HUES64 (cell line): ENCODE results near the gene NOXO1.
A peak's percentile ranks its signal among the peaks of the same experiment; 100 is the strongest.
"Not testable (repeated sequence)": the region's sequence is repeated elsewhere in the genome, so short reads cannot be mapped to it uniquely, and the experiment has no call there.

Experiments
- H3K27ac ChIP-seq: 2 replicates; pipeline ENCODE4 v1.7.0; 2013; ENCODE audit warnings: low read depth, low read length, inconsistent platforms
- H3K27me3 ChIP-seq: 2 replicates; pipeline ENCODE4 v1.6.1; 2013; ENCODE audit warnings: mild to moderate bottlenecking, low read length; ENCODE audit not compliant: insufficient read depth
- H3K36me3 ChIP-seq: 2 replicates; pipeline ENCODE4 v1.6.1; 2013; ENCODE audit warnings: mild to moderate bottlenecking, low read length; ENCODE audit not compliant: insufficient read depth
- H3K4me1 ChIP-seq: 2 replicates; pipeline ENCODE4 v1.6.1; 2013; ENCODE audit warnings: mild to moderate bottlenecking, low read length, moderate library complexity; ENCODE audit not compliant: insufficient read depth
- H3K4me3 ChIP-seq: 2 replicates; pipeline ENCODE4 v1.5.1; 2013; ENCODE audit warnings: mild to moderate bottlenecking, low read length, moderate library complexity
- H3K9ac ChIP-seq: 2 replicates; pipeline ENCODE4 v1.6.1; 2013; ENCODE audit warnings: mild to moderate bottlenecking, low read depth, low read length
- H3K9me3 ChIP-seq: 2 replicates; pipeline ENCODE4 v1.6.1; 2013; ENCODE audit warnings: low read depth, low read length; ENCODE audit not compliant: insufficient read depth
- WGBS: fragments of 150-250, 120-280 bp; methylation state at CpG from one replicate; pipeline ENCODE4 v1.1.7; 2013; ENCODE audit warnings: missing lambda C conversion rate; 5-methylcytosine and 5-hydroxymethylcytosine counted together

Gene NOXO1

DNA sequence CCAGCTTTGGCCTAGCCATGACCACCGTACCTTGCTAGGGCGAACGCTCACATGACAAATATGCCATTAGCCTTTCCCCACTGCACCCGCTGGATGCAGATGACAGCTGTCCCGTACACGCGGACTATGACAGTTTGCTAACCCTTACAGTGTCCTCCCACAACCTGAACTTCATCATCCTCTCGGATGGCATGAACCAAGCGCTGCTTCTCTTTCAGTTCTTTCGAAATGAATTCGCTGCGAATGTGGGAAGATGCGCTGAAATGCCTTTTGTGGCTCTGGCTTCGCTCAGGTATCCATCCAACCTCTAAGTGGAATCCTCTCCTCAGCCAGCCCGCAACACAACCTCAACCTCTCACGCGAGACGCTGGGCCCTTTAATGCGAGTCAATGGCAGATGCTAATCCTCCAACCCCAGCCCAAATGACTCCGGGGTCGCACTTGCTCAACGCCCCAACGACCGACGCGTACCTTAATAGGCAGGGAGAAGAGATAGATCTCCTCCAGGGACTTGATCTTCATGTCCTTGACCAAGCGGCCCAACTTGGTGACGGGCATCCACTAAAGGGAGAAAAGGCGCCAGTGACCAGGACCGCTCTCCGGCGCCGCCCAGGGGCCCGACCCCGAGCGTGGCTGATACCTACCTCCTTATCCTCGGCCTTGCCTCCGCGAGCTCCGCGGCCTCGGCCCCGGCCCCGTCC lies 17.3 kb downstream of the NOXO1 start:
- under 1% methylated on average over 44 of the region's 44 CpGs for WGBS
- peak overlapping the region; percentile 98 for H3K9ac ChIP-seq
- peak overlapping the region; percentile 92 for H3K27ac ChIP-seq
- no peaks in the 10 kb centered on the region for H3K27me3 ChIP-seq
- H3K4me1 ChIP-seq = peaks cover 4% of the 10 kb centered on the region; the same call in 1 of the 2 replicates
- H3K4me3 ChIP-seq = peak overlapping the region; percentile 90
- peaks cover 33% of the 10 kb centered on the region for H3K36me3 ChIP-seq
- H3K9me3 ChIP-seq = no peaks in the 10 kb centered on the region

DNA sequence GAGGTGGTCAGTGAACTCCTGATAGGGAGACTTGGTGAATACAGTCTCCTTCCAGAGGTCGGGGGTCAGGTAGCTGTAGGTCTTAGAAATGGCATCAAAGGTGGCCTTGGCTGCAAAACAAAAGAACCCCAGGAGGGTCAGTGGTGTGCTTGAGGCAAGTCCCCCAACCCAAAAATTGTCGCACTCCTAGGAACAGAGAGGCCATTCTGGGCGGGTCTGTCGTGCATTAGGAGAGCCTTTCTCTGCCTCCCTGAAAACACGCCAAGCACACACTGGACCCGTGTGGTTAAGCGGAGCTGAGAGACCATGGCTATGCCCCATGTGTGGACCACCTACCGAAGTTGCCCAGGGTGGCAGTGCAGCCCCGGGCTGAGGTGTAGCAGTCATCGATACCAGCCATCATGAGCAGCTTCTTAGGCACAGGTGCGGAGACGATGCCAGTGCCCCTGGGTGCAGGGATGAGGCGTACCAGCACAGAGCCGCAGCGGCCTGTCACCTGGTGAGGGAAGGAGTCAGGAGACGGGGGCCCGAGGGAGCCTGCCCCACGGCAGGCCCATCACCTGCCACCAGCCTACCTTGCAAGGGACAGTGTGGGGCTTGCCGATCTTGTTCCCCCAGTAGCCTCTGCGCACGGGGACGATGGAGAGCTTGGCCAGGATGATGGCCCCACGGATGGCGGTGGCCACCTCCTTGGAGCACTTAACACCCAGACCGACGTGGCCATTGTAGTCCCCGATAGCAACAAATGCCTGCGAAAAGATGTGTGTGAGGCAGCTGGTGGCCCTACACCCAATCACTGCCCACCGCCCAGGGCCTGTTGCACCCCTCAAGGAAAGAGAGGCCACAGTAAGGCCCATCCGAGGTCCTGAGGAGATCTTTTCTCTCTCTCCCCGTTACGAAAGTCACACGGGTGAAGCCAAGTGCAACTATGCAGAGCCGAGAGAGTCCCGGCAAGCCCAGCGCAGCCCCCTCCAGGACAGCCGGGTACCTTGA lies 18.8 kb downstream of the NOXO1 start:
- H3K9ac ChIP-seq = peak overlapping the region; percentile 98
- 87% methylated on average over 33 of the region's 37 CpGs for WGBS
- not testable (repeated sequence) for H3K9me3 ChIP-seq, H3K4me1 ChIP-seq, H3K27me3 ChIP-seq
- H3K36me3 ChIP-seq = peaks cover 33% of the 10 kb centered on the region
- H3K4me3 ChIP-seq = peak overlapping the region; percentile 90
- H3K27ac ChIP-seq = peak overlapping the region; percentile 92

DNA sequence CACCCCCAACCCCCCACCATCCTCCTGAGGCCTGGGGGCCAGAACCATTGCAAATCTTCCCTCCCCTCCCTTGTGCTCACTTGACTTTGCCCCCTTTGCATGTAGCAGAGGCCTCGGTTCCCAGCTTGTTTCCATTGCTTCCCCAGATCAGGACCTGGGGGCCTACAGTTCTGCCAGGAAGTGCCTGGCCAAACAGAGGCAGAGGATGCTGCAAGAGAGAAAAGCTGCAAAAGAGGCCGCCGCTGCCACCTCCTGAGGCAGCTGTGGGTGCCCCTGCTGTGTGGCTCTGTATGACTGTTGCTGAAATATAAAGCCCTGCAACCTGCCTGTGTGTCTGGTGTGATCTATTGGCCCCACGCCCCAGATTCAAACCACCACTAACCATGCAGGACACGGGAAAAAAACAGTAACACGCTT lies 19.6 kb downstream of the NOXO1 start:
- Histone ChIP-seq H3K9ac (peak overlapping the region; percentile 10; the same call in 1 of the 2 replicates), H3K27me3 (no peaks in the 10 kb centered on the region), H3K9me3 (no peaks in the 10 kb centered on the region), H3K4me1 (peaks cover 4% of the 10 kb centered on the region), H3K4me3 (0 out of 2 replicates have a peak overlapping the region, but pooled peaks have one; percentile 90), H3K27ac (peak overlapping the region; percentile 92; the same call in 1 of the 2 replicates), H3K36me3 (peaks cover 33% of the 10 kb centered on the region)
- 61% methylated on average over 6 of the region's 6 CpGs for WGBS

DNA sequence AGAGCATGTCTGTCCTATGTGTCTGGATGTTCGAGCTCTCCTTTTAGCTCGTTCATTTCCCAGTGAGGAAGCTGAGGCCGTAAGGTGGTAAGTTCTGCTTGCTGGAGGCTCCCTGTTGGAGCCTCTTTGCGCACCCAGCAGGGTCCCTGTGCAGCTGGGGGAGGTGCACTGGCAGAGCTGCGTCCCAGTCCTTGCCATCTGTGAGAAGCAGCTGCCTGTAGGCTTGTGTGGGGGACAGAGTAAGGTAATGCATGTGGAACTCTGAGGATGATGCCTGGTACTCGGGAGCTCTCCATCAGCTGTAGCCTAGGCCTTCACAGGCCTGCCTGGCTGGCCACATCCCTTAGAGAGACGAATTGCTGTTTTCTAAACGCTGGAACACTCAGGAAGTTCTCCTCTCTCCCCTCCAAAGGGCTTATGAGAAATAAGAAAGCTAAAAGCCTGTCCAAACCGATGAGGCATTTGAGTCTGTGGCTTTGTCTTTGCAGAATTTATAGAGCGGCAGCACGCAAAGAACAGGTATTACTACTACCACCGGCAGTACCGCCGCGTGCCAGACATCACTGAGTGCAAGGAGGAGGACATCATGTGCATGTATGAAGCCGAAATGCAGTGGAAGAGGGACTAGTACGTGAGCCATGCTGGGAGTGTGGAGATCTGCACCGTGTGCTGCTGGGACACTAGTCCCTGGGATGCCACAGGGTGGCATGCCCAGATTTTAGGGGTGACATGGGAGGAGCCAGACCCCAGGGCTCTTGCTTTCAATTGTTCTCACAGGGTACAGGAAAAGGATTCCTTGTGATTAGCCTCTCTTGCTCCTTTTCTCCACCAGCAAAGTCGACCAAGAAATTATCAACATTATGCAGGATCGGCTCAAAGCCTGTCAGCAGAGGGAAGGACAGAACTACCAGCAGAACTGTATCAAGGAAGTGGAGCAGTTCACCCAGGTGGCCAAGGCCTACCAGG lies 20.3 kb downstream of the NOXO1 start:
- WGBS = 51% methylated on average over 20 of the region's 20 CpGs

DNA sequence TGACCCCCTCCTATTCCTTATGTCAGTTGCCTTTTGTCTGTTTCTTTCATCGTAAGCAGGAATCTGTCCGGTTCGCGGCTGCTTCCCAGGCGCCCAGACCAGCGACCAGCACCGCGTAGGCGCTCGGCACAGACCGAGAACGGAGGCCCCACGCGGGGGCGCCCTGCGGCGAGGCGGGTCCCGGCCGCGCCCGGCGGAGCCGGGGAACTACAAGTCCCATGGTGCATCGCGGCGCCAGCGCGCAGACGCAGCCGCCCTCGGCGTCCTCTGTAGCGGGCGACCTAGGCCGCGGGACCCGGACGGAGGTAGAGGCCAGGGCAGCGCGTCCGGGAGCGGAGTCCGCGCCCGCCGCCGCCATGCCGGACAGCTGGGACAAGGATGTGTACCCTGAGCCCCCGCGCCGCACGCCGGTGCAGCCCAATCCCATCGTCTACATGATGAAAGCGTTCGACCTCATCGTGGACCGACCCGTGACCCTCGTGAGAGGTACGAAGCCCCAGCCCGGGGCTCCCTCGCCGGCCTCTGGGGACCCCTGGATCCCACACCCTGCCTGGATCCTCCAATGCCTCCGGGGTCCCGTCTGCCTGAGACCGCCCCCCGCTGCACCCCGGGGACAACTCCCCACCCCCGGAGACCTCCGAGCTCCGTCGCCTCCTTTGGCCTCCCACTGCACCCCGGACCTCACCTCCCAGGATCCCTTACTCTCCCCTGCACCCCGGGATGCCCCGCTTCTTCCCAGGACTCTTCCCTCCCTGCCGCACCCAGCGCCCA lies 21.8 kb downstream of the NOXO1 start, which contains the start of gene NDUFB10:
NDUFB10 (plus strand) TSS at position 270 of the 771 bp plus-strand sequence; CDS start at position 357, 87 bp downstream.
- Histone ChIP-seq H3K9ac (peak within 1 kb of the TSS; percentile 96), H3K27ac (peak within 1 kb of the TSS; percentile 75), H3K27me3 (no peaks in the 10 kb centered on the region), H3K4me3 (peak within 1 kb of the TSS; percentile 96), H3K4me1 (peaks cover 4% of the 10 kb centered on the region), H3K9me3 (no peaks in the 10 kb centered on the region), H3K36me3 (peaks cover 33% of the 10 kb centered on the region)
- WGBS = under 1% methylated on average over 79 of the region's 79 CpGs

More for the DNA sequence above, 20.3 kb downstream of the NOXO1 start:
- no peaks in the 10 kb centered on the region for H3K9me3 ChIP-seq
- H3K27me3 ChIP-seq = no peaks in the 10 kb centered on the region
- peak overlapping the region; percentile 96 for H3K4me3 ChIP-seq
- H3K36me3 ChIP-seq = peaks cover 33% of the 10 kb centered on the region
- H3K4me1 ChIP-seq = peaks cover 4% of the 10 kb centered on the region
- H3K9ac ChIP-seq = peak overlapping the region; percentile 96
- peak overlapping the region; percentile 14; the same call in 1 of the 2 replicates for H3K27ac ChIP-seq

DNA sequence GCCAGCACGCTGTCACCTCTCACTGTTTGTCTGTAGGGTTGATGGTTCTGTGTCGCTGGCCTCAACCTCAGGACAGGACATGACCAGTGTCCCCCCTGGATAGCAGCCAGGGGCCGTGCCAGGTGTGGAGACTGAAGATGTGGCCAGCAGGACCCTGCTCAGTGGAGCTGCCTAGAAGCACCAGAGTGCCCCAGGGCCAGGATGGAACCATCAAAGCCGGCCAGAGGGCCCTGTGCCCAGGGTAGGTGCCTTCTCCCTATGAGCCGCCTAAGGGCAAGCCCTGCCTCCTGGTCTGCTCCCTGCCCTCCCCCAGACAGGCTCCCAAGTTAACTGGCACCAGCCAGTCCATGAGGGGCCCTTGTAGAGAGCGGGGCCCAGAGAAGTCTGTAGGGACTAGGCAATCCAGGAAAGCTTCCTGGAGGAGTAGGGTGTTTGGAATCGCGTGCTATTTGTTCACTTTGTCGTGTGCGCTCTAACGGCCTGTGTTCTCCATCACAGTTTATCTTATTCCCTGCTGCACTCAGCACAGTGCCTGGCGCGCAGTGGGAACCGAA lies 22.5 kb downstream of the NOXO1 start:
- H3K9me3 ChIP-seq = no peaks in the 10 kb centered on the region
- no peak overlapping the region for H3K27ac ChIP-seq
- peaks cover 4% of the 10 kb centered on the region for H3K4me1 ChIP-seq
- peaks cover 29% of the 10 kb centered on the region for H3K36me3 ChIP-seq
- no peak overlapping the region for H3K9ac ChIP-seq
- no peaks in the 10 kb centered on the region for H3K27me3 ChIP-seq
- H3K4me3 ChIP-seq = peak overlapping the region; percentile 96
- WGBS = 53% methylated on average over 14 of the region's 14 CpGs

DNA sequence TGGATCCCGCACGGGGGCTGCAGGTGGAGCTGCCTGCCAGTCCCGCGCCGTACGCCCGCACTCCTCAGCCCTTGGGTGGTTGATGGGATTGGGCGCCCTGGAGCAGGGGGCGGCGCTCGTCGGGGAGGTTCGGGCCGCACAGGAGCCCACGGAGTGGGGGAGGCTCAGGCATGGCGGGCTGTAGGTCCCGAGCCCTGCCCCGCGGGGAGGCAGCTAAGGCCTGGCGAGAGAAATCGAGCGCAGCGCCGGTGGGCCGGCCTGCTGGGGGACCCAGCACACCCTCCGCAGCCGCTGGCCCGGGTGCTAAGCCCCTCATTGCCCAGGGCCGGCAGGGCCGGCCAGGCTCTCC lies 23.2 kb downstream of the NOXO1 start:
- peaks cover 22% of the 10 kb centered on the region for H3K36me3 ChIP-seq
- not testable (repeated sequence) for H3K4me1 ChIP-seq, H3K27ac ChIP-seq, H3K9me3 ChIP-seq, H3K4me3 ChIP-seq, H3K27me3 ChIP-seq, H3K9ac ChIP-seq
- 96% methylated on average over 30 of the region's 30 CpGs for WGBS

DNA sequence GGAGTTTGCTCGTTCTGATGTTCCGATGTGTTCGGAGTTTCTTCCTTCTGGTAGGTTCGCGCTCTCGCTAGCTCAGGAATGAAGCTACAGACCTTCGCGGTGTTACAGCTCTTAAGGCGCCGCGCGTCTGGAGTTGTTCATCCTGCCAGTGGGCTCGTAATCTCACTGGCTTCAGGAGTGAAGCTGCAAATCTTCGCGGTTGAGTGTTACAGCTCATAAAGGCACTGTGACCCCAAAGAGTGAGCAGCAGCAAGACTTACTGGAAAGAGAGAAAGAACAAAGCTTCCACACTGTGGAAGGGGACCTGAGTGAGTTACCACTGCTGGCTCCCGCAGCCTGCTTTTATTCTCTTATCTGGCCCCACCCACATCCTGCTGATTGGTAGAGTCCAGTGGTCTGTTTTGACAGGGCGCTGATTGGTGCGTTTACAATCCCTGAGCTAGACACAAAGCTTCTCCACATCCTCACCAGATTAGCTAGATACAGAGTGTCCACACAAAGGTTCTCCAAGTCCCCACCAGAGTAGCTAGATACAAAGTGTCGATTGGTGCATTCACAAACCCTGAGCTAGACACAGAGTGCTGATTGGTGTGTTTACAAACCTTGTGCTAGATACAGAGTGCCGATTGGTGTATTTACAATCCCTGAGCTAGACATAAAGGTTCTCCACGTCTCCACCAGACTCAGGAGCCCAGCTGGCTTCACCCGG lies 23.7 kb downstream of the NOXO1 start:
- WGBS = 94% methylated on average over 19 of the region's 22 CpGs

DNA sequence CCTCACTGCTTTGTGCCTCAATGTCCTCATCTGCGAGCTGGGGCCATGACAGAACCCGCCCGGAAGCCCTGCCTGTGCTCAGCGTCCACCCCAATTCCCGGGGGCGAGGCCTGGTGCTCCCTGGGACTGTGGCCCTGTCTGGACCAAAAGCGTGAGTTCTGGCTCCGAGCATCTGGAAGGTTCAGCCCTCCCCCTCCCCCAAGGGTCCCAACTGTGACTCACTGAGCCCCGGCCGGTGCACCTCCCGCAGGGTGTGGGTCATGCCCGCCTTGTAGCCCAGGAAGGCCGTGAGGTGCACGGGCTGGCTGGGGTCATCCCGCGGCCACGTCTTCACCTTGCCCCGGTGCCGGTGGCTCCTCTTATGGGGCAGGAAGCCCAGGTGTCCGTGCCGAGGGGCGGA lies 27.5 kb downstream of the NOXO1 start:
- Histone ChIP-seq H3K27me3 (no peaks in the 10 kb centered on the region), H3K4me1 (no peaks in the 10 kb centered on the region; the same call in 1 of the 2 replicates), H3K27ac (no peak overlapping the region), H3K9ac (no peak overlapping the region), H3K36me3 (no peaks in the 10 kb centered on the region), H3K9me3 (no peaks in the 10 kb centered on the region), H3K4me3 (no peak overlapping the region)
- 94% methylated on average over 22 of the region's 22 CpGs for WGBS

More for the DNA sequence above, 23.7 kb downstream of the NOXO1 start:
- not testable (repeated sequence) for H3K4me3 ChIP-seq, H3K4me1 ChIP-seq, H3K9ac ChIP-seq, H3K27ac ChIP-seq, H3K9me3 ChIP-seq, H3K27me3 ChIP-seq
- peaks cover 17% of the 10 kb centered on the region for H3K36me3 ChIP-seq
